PC-3 (cell line): ENCODE data around the gene DYSF. TPM values are rescaled to one million over a fixed set of nuclear protein-coding genes. Genes with fewer than 3 reads are reported as not detected.

ENCODE experiments used
- ATAC-seq: fragments of 200-7000 bp; cut with Tn5 transposase; 2 replicates; pipeline ENCODE4 v1.9.1; 2020; ENCODE audit warnings: mild to moderate bottlenecking, moderate library complexity
- BruUV-seq: library from RNA; stranded (reverse); fragments of 400-500 nt; replicated peaks from 2 replicates; lab custom pipeline; 2021; lab: Mats Ljungman, UMichigan
- CTCF ChIA-PET: fragments of 300-600 bp; sonication (Branson Sonifier 250); formaldehyde crosslinking; loops from one replicate; lab custom pipeline; 2022; ENCODE audit warnings: antibody characterized with exemption; lab: Charles Lee
- POLR2A ChIA-PET: fragments of 300-600 bp; sonication (Branson Sonifier 250); formaldehyde crosslinking; loops from one replicate; lab custom pipeline; 2022; ENCODE audit warnings: antibody characterized with exemption; ENCODE audit not compliant: unreplicated experiment; lab: Charles Lee
- DNase-seq: peaks from one replicate; pipeline ENCODE4 v3.0.0-alpha.2; 2015
- H2AFZ ChIP-seq: fragments of 300-600 bp; sonication (generic); 2 replicates; pipeline ENCODE4 v1.6.0; 2016; ENCODE audit warnings: antibody characterized with exemption, low read length
- H3F3A ChIP-seq: fragments of 300-600 bp; sonication (generic); one replicate; pipeline ENCODE4 v1.6.0; 2017; ENCODE audit warnings: antibody characterized with exemption, low read length, control low read depth, mild to moderate bottlenecking; ENCODE audit not compliant: unreplicated experiment
- H3K27ac ChIP-seq: fragments of 300-600 bp; sonication (generic); 2 replicates; pipeline ENCODE4 v1.5.1; 2016; ENCODE audit warnings: mild to moderate bottlenecking, low read length
- H3K27me3 ChIP-seq: fragments of 300-600 bp; sonication (generic); 2 replicates; pipeline ENCODE4 v1.6.1; 2016; ENCODE audit warnings: low read length, mixed read lengths
- H3K36me3 ChIP-seq: fragments of 300-600 bp; sonication (generic); 2 replicates; pipeline ENCODE4 v1.6.1; 2016; ENCODE audit warnings: low read depth, mixed run types, low read length, mixed read lengths
- H3K4me1 ChIP-seq: fragments of 300-600 bp; sonication (generic); 2 replicates; pipeline ENCODE4 v1.5.1; 2016; ENCODE audit warnings: low read length; ENCODE audit not compliant: insufficient read depth
- H3K4me2 ChIP-seq: fragments of 300-600 bp; sonication (generic); 2 replicates; pipeline ENCODE4 v1.6.0; 2016; ENCODE audit warnings: low read length
- H3K4me3 ChIP-seq: fragments of 300-600 bp; sonication (generic); 2 replicates; pipeline ENCODE4 v1.5.1; 2016; ENCODE audit warnings: mild to moderate bottlenecking, low read length, mixed read lengths
- H3K79me2 ChIP-seq: fragments of 300-600 bp; sonication (generic); 2 replicates; pipeline ENCODE4 v1.6.1; 2017; ENCODE audit warnings: low read length, mixed read lengths
- H3K9ac ChIP-seq: fragments of 300-600 bp; sonication (generic); 2 replicates; pipeline ENCODE4 v1.6.0; 2016; ENCODE audit warnings: mild to moderate bottlenecking, low read length
- H3K9me2 ChIP-seq: fragments of 300-600 bp; sonication (generic); replicated peaks from 2 replicates; pipeline ENCODE4 v1.6.1; 2016; ENCODE audit warnings: mixed run types, low read length, mixed read lengths
- H3K9me3 ChIP-seq: fragments of 300-600 bp; sonication (generic); 2 replicates; pipeline ENCODE4 v1.6.1; 2016; ENCODE audit warnings: low read length, mixed read lengths
- H4K20me1 ChIP-seq: fragments of 300-600 bp; sonication (generic); 2 replicates; pipeline ENCODE4 v1.6.1; 2016; ENCODE audit warnings: low read length, mixed read lengths
- EZH2 ChIP-seq: fragments of 300-600 bp; sonication (generic); IDR thresholded peaks from one replicate; pipeline ENCODE4 v1.6.1; 2017; ENCODE audit warnings: antibody characterized with exemption, mild to moderate bottlenecking, low read length; ENCODE audit not compliant: unreplicated experiment
- EZH2phosphoT487 ChIP-seq: fragments of 300-600 bp; sonication (generic); IDR thresholded peaks from 2 replicates; pipeline ENCODE4 v1.6.1; 2018; ENCODE audit warnings: mild to moderate bottlenecking, antibody characterized with exemption, low read length, borderline replicate concordance
- intact Hi-C: fragments of 100-400 bp; cut with micrococcal nuclease; formaldehyde crosslinking; loops from 2 replicates; pipeline ENCODE4 v1.9.0; 2023
- total RNA-seq: library from RNA; depleted of rRNA; stranded (reverse); fragments of >200 nt; gene quantifications from 2 replicates; pipeline ENCODE4 v1.2.3, GENCODE V29; 2014
- TF ChIP-seq, protein P1 (sequence below): fragments of 300-600 bp; sonication (generic); conservative IDR thresholded peaks from 2 replicates; pipeline ENCODE4 v1.5.1; 2017; ENCODE audit warnings: antibody characterized with exemption, low read depth, mild to moderate bottlenecking, low read length

The DYSF gene
- total RNA-seq, 1 experiment from 2014 or later, result 13.0 TPM

DNA sequence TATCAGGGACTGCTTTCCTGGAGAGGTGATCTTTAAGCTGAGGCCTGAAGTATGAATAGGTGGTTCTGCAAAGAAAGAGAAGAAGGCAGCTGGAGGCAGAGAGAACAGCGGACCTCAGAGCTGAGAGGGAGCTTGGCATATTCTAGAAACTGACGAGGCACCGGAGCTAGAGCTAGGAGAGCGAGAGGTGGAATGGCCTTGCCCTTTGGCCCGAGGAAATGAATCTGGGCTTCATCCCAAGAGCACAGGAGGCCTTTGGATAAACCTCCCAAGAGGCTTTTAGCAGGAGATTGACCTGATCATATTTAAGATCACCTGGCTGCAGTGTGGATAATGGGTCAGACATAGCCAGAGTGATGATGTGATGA is 7.9 kb downstream of the DYSF start:
- Histone ChIP-seq H3K4me3 (no peak overlapping the region), H3K9me2 (no peaks in the 10 kb centered on the region), H3K4me1 (peaks cover 8% of the 10 kb centered on the region; the same call in 1 of the 2 replicates), H2AFZ (no peak overlapping the region), H3K27ac (no peak overlapping the region), H3K4me2 (no peak overlapping the region), H3K79me2 (no peaks in the 10 kb centered on the region), H4K20me1 (no peaks in the 10 kb centered on the region), H3K36me3 (no peaks in the 10 kb centered on the region), H3K9ac (no peak overlapping the region), H3F3A (no peaks in the 10 kb centered on the region), H3K9me3 (no peaks in the 10 kb centered on the region), H3K27me3 (no peaks in the 10 kb centered on the region)
- POLR2A ChIA-PET, result interaction anchor here (0.7 kb wide), 1 partner anchor 37 kb away, joined by 11 read pairs; no protein-coding TSS in a partner anchor
- no TSS peak for BruUV-seq
- intact Hi-C loops, result loop anchor here (1.0 kb wide), 1 partner anchor 49 kb away; no protein-coding TSS in a partner anchor
- no peak for DNase-seq
- ATAC-seq, result no peak
- CTCF ChIA-PET, result interaction anchor here (0.6 to 1.0 kb wide), 2 partner anchors 162 to 311 kb away, joined by 3 read pairs; no protein-coding TSS in a partner anchor
- TF ChIP-seq EZH2phosphoT487 (no peak), EZH2 (no peak)
- TF ChIP-seq, protein P1, sequence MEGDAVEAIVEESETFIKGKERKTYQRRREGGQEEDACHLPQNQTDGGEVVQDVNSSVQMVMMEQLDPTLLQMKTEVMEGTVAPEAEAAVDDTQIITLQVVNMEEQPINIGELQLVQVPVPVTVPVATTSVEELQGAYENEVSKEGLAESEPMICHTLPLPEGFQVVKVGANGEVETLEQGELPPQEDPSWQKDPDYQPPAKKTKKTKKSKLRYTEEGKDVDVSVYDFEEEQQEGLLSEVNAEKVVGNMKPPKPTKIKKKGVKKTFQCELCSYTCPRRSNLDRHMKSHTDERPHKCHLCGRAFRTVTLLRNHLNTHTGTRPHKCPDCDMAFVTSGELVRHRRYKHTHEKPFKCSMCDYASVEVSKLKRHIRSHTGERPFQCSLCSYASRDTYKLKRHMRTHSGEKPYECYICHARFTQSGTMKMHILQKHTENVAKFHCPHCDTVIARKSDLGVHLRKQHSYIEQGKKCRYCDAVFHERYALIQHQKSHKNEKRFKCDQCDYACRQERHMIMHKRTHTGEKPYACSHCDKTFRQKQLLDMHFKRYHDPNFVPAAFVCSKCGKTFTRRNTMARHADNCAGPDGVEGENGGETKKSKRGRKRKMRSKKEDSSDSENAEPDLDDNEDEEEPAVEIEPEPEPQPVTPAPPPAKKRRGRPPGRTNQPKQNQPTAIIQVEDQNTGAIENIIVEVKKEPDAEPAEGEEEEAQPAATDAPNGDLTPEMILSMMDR, result no peak

DNA sequence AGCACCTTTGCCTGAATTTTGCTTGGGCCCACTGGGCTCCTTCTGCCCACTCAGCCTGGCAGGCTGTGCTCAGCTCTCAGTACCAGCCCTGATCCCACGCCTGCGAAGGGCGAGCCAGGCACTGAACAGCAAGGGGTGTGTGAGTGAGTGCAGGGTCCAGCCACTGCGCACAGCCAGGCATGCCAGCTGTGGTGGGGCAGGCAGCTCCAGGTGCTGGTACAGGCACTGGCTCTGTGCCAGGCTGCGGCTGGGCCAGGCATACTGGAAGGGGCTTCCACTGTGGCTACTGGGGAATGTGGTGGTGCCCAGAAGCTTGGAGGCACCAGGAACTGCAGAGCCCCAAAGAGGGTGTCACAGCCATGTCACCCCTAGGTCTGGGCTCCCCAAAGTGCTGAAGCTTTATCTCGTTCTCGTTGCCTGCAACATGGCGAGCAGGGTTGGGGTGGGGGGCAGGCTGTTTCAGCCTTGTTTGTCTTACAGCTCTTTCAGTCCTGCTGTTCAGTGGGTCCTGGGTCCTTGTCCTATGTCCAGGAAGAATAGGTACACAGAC is 8.8 kb downstream of the DYSF start:
- ChIA-PET POLR2A (no interaction called here), CTCF (no interaction called here)
- no peak overlapping the region for H3K4me2 ChIP-seq
- H3K27ac ChIP-seq, result no peak overlapping the region
- H3K27me3 ChIP-seq, result no peaks in the 10 kb centered on the region
- intact Hi-C loops, result no loop called here
- no TSS peak for BruUV-seq
- peaks cover 9% of the 10 kb centered on the region; the same call in 1 of the 2 replicates for H3K4me1 ChIP-seq
- H3K36me3 ChIP-seq, result no peaks in the 10 kb centered on the region
- no peak for DNase-seq
- H3K9me3 ChIP-seq, result no peaks in the 10 kb centered on the region
- TF ChIP-seq EZH2 (no peak), EZH2phosphoT487 (no peak)
- TF ChIP-seq, protein P1, result no peak
- no peak overlapping the region for H2AFZ ChIP-seq
- ATAC-seq, result no peak
- H3K79me2 ChIP-seq, result no peaks in the 10 kb centered on the region
- no peaks in the 10 kb centered on the region for H4K20me1 ChIP-seq
- H3K9ac ChIP-seq, result no peak overlapping the region
- no peaks in the 10 kb centered on the region for H3K9me2 ChIP-seq
- no peak overlapping the region for H3K4me3 ChIP-seq
- H3F3A ChIP-seq, result no peaks in the 10 kb centered on the region

DNA sequence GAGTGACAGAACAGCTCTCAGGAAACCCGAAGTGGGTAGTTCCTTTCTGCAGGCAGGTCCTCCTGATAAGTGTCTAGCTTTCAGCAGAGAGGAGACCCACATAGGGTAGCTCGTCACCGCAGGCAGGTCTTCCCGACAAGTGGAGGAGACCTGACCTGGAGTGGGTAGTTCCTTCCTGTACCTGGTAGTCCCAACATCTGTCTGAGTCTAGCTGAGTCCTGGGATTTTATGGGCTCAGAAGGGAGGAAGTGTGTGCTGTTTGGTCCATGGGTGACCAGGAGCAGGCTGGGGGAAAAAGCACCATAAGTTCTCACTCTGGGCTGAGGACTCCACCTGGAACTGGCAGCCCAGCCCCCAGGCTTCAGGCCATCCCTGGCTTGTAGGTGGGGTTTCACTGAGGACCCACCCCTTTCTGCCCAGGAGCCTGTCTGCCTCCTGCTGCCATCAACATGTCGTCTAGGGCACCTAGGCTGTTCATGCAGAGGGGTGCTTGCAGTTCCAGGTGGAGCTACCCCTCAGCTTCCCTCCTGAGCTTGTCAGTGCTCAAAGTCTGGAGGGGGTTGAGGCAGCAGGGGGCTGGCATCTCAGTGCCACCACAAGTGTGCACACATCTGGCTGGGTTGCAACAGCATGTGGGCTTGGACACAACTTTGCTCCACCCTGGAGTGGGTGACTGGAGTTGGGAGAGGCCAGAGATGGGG is 9.4 kb downstream of the DYSF start:
- POLR2A ChIA-PET, result no interaction called here
- ATAC-seq, result no peak
- Histone ChIP-seq H3K9me3 (no peaks in the 10 kb centered on the region), H3K79me2 (no peaks in the 10 kb centered on the region), H4K20me1 (no peaks in the 10 kb centered on the region), H3K27ac (no peak overlapping the region), H3K9ac (no peak overlapping the region), H3F3A (no peaks in the 10 kb centered on the region), H3K9me2 (no peaks in the 10 kb centered on the region), H3K27me3 (no peaks in the 10 kb centered on the region), H3K36me3 (no peaks in the 10 kb centered on the region), H3K4me2 (no peak overlapping the region), H3K4me3 (no peak overlapping the region), H2AFZ (no peak overlapping the region), H3K4me1 (peaks cover 10% of the 10 kb centered on the region)
- BruUV-seq, result no TSS peak
- DNase-seq, result no peak
- TF ChIP-seq, protein P1, result no peak
- no peak for TF ChIP-seq EZH2
- no peak for TF ChIP-seq EZH2phosphoT487
- CTCF ChIA-PET, result no interaction called here
- intact Hi-C loops, result no loop called here
